GM21423 (cell line): Measurements from ENCODE around the gene RUFY3.
"Not testable (repeated sequence)": the region's sequence is repeated elsewhere in the genome, so short reads cannot be mapped to it uniquely, and the experiment has no call there.

Source experiments
- ATAC-seq: cut with Tn5 transposase; IDR thresholded peaks from one replicate; pipeline ENCODE4 v1.9.1; 2021; ENCODE audit warnings: mild to moderate bottlenecking, moderate library complexity; ENCODE audit not compliant: unreplicated experiment

The RUFY3 gene

GRCh38 chr4:70705183-70706043, 16.4 kb upstream of the RUFY3 start:
- peak; percentile 54 for ATAC-seq

DNA sequence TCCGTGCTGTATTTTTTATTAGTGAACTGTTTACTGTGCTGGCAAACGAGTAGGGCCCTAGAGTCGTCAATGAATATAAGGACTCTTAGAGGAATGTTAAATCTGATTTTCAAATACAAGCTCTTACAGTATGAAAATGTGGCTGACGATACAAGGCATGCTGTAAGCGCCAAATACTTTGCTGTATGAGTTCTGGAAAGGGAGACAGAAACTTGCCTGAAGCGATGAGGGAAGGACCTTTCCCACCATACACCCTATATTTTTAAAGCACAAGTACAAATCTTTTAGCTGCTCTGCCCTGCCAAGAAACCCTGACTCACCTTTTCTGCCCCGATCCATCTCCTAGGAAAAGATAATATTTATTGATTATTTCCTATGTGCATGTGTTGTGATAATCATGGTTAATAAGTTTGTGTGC, 15.7 kb upstream of the RUFY3 start:
- no peak for ATAC-seq

- ATAC-seq, result no peak
Observed at GRCh38 chr4:70706516-70706915, 15.2 kb upstream of the RUFY3 start.

DNA sequence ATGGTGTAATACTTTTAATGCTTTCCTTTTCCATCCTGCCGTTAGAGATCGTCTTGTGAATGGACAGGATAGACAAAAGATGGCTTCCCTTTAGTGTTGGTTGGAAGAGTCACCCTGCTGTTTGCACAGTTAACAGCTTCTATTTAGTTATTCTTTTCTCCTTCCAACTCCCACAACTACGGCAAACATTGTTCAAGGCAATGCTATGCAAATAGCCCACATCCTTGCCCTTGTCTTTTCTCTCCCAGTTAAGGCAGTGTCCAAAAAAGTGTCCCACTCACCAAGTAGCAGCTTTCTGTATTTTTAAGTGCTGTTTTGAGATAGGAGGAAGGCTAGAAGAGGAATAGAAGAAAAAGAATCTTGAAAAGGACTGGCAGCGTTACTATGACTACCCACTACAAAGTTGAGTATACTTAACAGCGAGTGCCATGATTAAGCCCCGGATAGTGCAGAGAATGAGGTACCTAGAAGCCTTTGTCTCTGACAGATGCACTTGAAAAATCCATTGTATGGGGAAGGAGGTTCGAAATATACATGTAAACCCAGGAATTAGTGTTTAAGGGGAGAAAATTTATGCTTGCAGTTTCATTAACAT, 12.1 kb upstream of the RUFY3 start:
- no peak for ATAC-seq

- ATAC-seq, result no peak
Observed at GRCh38 chr4:70711599-70711998, 10.2 kb upstream of the RUFY3 start.

- ATAC-seq, result no peak
Observed at GRCh38 chr4:70712150-70712549, 9.6 kb upstream of the RUFY3 start.

GRCh38 chr4:70712604-70713452, 8.9 kb upstream of the RUFY3 start:
- ATAC-seq, result no peak

- peak; percentile 49 for ATAC-seq
Observed at GRCh38 chr4:70713453-70714078, 8.2 kb upstream of the RUFY3 start.

GRCh38 chr4:70714079-70714887, 7.5 kb upstream of the RUFY3 start:
- ATAC-seq, result peak; percentile 45

- peak; percentile 15 for ATAC-seq
Observed at GRCh38 chr4:70715097-70715496, 6.7 kb upstream of the RUFY3 start.

GRCh38 chr4:70718811-70719604, 2.8 kb upstream of the RUFY3 start:
- ATAC-seq, result no peak

GRCh38 chr4:70722199-70722791, 531 bp downstream of the RUFY3 start:
- ATAC-seq, result no peak

GRCh38 chr4:70724463-70724862, 2.7 kb downstream of the RUFY3 start:
- no peak for ATAC-seq

- ATAC-seq, result no peak
Observed at GRCh38 chr4:70725633-70726032, 3.9 kb downstream of the RUFY3 start.

DNA sequence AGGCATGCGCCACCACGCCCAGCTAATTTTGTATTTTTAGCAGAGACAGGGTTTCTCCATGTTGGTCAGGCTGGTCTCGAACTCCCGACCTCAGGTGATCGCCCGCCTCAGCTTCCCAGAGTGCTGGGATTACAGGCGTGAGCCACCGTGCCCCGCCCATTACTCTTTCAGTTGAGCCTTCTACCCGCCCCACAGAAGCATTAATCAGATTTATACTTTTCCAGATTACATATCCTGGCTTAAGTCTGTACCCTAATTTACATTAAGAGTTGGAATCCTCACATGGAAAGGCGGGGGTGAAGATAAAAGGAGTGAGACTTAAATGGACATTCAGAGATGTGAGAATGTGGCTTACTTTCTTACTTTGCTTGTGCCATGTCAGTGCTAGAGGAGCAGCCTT, 4.8 kb downstream of the RUFY3 start:
- not testable (repeated sequence) for ATAC-seq

- ATAC-seq, result no peak
Observed at GRCh38 chr4:70728091-70728490, 6.3 kb downstream of the RUFY3 start.

DNA sequence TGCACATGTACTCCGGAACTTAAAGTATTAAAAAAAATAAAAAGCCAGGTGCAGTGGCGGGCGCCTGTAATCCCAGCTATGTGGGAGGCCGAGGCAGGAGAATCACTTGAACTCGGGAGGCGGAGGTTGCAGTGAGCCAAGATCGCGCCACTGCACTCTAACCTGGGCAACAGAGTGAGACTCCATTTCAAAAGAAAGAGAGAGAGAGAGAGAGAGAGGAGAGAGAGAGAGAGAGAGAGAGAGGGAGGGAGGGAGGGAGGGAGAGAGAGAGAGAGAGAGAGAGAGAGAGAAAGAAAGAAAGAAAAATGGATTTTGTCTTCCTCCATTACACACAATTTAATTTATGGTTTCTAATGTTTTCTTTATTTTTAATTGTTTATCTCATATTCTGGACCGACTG, 11.1 kb downstream of the RUFY3 start:
- ATAC-seq, result not testable (repeated sequence)

DNA sequence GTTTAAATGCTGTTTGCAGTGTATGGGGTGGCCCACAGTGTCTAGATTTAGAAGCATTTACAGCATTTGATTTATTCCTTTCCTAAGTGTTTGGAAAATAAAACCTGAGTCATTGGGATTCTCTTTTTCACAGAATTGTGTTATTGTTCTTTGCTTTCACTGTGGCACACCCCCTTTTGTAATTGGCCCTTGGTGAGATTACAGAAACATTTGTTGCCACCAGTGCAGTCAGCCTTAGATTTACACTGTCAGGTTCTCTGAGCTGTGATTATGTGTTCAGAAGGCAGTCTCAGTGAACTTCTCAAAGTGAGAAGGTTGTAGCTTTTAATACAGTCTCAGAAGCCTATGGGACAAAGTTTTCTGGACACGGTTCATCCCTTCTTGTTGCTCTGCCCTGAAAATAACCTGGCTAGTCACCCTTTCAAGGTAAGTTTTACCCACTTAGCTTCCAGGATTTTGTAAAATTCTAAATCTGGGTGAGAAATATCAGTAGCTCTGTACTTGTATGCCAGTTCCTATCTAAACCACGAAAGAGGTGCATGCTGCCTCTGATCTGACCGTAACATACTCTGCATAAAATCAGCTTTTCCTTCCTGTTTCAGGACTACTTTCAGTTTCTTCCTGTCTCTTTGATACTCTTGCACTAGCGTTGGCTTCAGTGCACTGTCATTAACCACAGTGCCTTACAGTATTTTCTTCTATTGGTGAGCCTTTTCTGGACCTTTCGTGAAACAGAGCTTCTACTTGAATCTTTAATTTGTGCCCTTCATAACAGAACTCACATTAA, 12.6 kb downstream of the RUFY3 start:
- peak; percentile 91 for ATAC-seq
